IPS DF 19.7 (cell line): ENCODE results near the gene LSM4.

Experiments
- DNase-seq: peaks from one replicate; pipeline ENCODE4 v3.0.0-alpha.2; 2013; ENCODE audit warnings: low read depth, low spot score

LSM4 gene

GRCh38 chr19:18311502-18312091, 11.3 kb downstream of the LSM4 start:
- DNase-seq, result no peak

DNA sequence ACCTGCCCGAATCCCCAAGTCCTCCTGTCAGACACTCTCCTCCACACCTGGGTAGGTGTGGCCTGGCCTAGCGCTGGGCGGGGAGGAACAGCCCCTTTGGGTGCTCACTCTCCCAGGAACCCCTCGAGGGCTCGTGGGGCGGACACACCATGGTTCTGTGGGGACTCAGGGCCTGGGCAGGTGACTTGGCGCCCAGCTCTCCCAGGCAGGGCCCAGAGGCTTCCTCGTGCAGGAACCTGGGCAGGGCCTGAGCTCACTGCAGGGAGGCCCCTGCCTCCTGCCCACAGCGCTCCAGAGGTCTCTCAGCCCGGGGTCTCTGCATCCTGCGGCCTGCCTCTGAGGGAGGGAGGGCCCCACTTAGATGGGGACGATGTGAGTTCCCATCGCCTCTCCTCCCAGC, 11.9 kb downstream of the LSM4 start:
- no peak for DNase-seq

GRCh38 chr19:18310118-18310909, 12.6 kb downstream of the LSM4 start:
- no peak for DNase-seq

- DNase-seq, result no peak
Observed at GRCh38 chr19:18309525-18310064, 13.3 kb downstream of the LSM4 start.

GRCh38 chr19:18308948-18309325, 13.9 kb downstream of the LSM4 start:
- DNase-seq, result no peak

- no peak for DNase-seq
Observed at GRCh38 chr19:18308051-18308947, 14.6 kb downstream of the LSM4 start.

DNA sequence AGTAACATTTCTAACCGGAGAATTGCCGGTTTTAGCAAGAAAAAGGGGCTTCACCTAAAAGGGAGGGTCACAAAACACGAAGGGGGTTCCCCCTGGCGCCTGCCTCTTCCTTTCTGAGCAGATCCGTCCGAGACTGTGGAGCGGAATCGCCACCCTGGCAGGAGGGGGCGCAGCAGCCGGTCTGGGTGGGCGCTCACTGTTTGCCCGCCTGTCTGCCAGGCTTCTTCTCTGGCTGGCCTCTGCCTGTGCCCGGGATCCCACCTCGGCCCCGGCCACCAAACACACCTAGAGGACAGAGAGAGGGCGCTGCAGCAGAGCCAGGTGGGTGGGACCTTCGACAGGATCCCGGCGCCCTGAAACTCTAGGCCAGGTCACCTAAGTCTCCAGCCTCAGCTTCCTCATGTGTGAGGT, 15.6 kb downstream of the LSM4 start:
- no peak for DNase-seq

- no peak for DNase-seq
Observed at GRCh38 chr19:18306888-18307260, 16.0 kb downstream of the LSM4 start.

GRCh38 chr19:18306209-18306887, 16.5 kb downstream of the LSM4 start:
- no peak for DNase-seq

GRCh38 chr19:18304458-18305310, 18.2 kb downstream of the LSM4 start:
- DNase-seq, result no peak

GRCh38 chr19:18304208-18304457, 18.7 kb downstream of the LSM4 start:
- no peak for DNase-seq

DNA sequence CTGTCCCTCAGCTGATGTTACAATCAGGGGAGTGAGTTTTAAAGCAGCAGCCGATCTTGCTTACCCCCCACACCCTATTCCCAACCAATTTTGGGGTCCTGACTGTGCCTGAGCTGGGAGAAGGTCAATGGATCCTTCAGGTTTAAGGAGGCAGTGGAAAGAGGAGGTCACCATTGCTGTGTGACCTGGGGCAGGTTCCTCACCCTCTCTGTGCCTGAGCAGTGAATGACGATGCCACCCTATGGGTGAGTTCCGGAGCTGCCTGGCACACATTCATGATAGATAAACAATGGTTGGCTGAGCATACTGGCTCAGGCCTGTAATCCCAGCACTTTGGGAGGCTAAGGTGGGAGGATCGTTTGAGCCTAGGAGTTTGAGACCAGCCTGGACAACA, 21.2 kb downstream of the LSM4 start:
- no peak for DNase-seq

DNA sequence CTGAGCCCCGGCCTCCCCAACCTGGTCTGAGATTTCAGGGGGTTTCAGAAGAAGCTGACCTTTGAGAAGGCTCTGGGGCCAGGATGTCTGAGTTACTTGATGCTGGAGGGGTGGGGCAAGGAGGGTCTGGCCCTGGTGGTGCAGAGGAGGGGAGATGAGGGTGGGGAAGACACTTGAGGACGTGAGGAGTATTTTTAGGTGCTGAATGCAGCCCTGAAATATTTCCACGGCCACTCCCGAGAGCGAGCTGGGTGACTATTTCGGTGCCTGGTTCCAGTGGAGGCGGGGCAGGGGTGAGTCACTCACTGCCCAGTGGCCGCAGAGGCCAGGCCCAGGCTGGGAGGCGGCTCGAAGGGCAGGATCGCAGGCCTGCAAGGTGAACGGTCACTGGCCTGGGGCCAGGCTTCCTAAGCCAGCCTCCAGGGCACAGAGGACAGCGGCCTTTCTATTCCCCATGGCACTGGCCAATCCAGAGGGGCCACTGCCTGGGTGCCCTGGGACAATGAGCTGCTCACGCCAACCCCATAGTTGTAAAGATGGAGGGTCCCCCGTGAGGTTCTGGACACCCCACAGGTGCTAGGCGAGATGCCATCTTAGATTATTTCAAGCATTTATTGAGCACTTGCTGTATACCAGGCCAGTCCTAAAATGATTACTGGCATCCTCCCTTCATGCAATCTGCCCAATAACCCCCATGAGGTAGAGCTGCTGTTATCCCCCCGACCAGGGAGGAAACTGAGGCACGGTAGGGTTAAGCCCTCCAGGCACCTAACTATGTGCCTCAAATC, 21.8 kb downstream of the LSM4 start:
- no peak for DNase-seq

DNA sequence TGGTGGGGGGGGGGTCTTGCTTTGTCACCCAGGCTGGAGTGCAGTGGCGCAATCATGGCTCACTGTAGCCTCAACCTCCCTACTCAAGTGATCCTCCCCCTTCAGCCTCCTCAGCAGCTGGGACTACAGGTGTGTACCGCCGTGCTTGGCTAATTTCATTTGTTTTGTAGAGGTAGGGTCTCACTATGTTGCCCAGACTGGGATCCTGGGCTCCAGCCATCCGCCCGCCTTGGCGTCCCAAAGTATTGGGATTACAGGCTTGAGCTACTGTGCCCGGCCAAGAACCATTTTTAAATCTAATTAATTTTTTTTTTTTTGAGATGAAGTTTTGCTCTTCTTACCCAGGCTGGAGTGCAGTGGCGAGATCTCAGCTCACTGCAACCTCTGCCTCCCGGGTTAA, 23.2 kb downstream of the LSM4 start:
- DNase-seq, result no peak

- DNase-seq, result no peak
Observed at GRCh38 chr19:18298601-18299000, 24.3 kb downstream of the LSM4 start.

DNA sequence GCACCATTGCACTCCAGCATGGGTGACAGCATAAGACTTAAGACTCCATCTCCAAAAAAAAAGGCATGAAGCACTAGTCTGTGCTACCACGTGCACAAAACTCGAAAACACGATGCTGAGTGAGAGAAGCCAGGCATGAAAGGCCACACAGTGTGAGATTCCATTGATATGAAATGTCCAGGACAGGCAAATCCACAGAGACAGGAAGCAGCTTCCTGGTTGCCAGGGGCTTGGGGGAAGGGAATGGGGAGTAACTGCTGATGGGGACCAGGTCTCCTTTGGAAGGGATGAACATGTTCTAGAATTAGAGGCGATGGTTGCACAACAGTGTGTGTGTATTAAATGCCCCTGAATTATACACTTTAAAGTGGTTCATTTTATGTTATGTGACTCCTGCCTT, 25.6 kb downstream of the LSM4 start:
- no peak for DNase-seq

DNA sequence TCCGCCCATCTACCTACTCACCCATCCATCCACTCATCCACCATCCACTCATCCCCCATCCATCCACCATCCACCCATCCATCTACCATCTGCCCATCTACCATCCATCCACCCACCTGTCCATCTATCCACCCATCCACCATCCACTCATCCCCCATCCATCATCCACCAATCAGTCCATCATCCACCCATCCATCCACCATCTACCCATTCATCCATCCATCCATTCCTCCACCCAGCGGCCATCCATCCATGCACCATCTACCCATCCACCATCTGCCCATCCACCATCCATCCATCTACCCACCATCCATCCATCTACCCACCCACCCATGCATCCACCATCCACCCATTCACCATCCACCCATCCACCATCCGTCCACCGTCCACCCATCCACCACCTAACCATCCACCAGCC, 27.8 kb downstream of the LSM4 start:
- DNase-seq, result no peak

DNA sequence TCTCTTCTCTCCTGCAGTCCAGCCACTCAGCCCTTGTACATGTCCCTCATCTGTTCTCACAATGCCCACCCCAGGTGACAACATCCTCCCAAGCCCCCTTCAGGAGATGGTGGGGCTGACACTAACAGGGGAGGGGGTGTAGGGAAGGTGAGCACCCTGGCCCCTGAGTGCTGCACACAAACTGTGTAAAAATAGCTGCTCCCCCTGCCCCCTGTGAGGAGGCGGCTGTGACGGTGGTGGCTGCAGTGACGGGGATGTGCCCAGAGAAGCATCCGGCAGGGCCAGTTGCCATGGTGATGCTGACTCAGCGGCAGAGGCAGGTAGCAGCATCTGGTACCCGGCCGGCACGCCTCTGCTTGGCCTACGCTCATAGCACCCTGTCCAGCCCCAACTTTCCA, 28.4 kb downstream of the LSM4 start:
- no peak for DNase-seq

- DNase-seq, result no peak
Observed at GRCh38 chr19:18293642-18294466, 29.0 kb downstream of the LSM4 start.
